Measurements from ENCODE around the gene SLC22A31.

SLC22A31 gene

DNA sequence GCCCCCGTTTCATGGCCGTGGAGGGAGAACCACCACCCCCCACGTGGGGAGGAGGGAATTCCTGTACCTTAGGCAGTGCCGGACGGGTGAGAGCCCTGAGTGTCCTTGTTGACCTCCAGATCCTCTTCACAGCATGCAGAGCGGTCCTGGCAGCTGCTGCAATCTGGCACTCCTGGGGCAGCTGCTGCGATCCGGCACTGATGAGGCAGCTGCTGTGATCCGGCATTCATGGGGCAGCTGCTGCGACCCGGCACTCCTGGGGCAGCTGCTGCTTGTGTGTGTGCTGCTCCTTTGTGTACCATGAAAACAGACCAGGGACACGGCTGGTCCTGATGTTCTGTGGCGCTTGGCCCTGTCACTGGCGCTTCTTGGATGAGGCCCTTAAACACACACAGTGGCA lies 29.9 kb upstream of the SLC22A31 start:
- H3K4me1 Mint-ChIP-seq (ENCODE audit: low read depth), result peaks cover 5% of the 10 kb centered on the region
- no peak overlapping the region for H3K4me3 Mint-ChIP-seq
- no peaks in the 10 kb centered on the region for H3K27me3 Mint-ChIP-seq
- H3K9me3 Mint-ChIP-seq, result peaks cover 28% of the 10 kb centered on the region
- no peak overlapping the region for H3K27ac Mint-ChIP-seq
- peaks cover 90% of the 10 kb centered on the region for H3K36me3 Mint-ChIP-seq (ENCODE audit: low read depth)
- DNase-seq, result no peak

DNA sequence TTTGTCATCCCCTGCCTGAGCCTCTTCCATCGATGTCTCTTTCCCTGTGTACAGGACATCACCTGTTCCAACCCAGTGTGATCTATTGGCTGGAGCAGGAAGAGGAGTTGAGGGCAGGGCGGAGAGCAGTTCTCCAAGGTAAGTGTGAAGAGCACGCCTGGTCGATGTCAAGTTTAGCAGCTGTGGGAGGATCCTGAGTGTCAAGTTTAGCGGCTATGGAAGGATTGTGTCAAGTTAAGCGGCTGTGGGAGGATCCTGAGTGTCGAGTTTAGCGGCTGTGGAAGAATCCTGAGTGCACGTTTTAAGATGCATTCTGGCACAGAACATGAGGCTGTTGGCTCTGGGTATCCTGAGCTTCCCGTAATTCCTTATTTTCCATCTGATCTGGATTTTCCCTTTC lies 24.3 kb upstream of the SLC22A31 start:
- no peaks in the 10 kb centered on the region for H3K27me3 Mint-ChIP-seq
- no peak overlapping the region for H3K4me3 Mint-ChIP-seq

DNA sequence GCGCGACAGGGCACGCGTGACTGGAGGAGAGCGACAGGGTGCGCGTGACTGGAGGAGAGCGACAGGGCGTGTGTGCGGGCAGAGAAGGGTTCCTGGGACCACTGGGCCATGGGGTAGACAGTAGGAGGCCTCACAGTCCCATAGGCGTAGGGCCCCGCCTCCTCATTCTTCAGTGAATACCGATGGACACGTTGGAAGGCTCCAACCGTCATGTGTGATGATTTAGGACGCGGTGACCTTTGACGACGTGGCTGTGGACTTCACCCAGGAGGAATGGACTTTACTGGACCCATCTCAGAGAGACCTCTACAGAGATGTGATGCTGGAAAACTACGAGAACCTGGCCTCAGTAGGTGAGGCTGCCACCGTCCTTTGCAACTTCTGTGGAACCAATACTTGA lies 22.6 kb upstream of the SLC22A31 start:
- no peak overlapping the region for H3K4me3 Mint-ChIP-seq
- peaks cover 18% of the 10 kb centered on the region for H3K4me1 Mint-ChIP-seq (ENCODE audit: low read depth)

More for the DNA sequence above, 24.3 kb upstream of the SLC22A31 start:
- no peak for DNase-seq
- H3K36me3 Mint-ChIP-seq (ENCODE audit: low read depth), result peaks cover 94% of the 10 kb centered on the region
- H3K9me3 Mint-ChIP-seq, result peaks cover 28% of the 10 kb centered on the region
- H3K4me1 Mint-ChIP-seq (ENCODE audit: low read depth), result peaks cover 7% of the 10 kb centered on the region
- no peak overlapping the region for H3K27ac Mint-ChIP-seq

DNA sequence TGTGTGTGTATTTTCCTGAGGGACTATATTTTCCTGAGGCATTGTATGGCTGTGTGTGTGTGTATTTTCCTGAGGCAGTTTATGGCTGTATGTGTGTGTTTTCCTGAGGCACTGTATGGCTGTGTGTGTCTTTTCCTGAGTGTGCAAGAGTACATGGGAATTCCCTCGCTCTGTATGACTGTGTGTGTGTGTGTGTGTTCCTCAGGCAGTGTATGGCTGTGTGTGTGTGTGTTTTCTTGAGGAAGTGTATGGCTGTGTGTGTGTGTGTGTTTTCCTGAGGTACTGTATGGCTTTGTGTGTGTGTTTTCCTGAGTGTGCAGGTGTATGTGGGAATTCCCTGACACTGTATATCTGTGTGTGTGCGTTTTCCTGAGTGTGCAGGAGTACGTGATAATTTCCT lies 21.3 kb upstream of the SLC22A31 start:
- Mint-ChIP-seq H3K27ac (no peak overlapping the region), H3K4me1 (ENCODE audit: low read depth) (peaks cover 20% of the 10 kb centered on the region), H3K36me3 (ENCODE audit: low read depth) (peaks cover 84% of the 10 kb centered on the region), H3K9me3 (peaks cover 3% of the 10 kb centered on the region), H3K27me3 (no peaks in the 10 kb centered on the region), H3K4me3 (no peak overlapping the region)
- no peak for DNase-seq

More for the DNA sequence above, 22.6 kb upstream of the SLC22A31 start:
- Mint-ChIP-seq H3K9me3 (peaks cover 15% of the 10 kb centered on the region), H3K27me3 (no peaks in the 10 kb centered on the region), H3K27ac (no peak overlapping the region), H3K36me3 (ENCODE audit: low read depth) (peaks cover 86% of the 10 kb centered on the region)
- no peak for DNase-seq

DNA sequence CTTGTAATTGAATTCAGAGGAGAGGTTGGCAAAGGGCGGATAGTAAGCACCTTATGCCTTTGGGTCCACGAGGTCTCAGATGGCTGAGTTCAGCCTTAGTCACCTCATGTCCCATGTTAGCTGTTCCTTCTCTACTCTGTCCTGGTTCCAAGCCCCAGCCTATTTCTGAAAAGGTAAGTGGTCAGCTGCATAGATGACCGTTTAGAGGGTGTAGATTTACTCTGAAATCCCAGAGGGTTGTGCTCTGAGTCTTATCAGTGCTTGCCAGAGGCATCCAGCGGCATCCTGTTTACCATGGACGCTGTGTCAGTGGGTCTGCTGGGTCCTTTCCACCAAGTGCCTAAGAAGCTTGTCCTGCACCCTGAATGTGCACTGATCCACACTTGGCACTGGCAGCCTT lies 19.0 kb upstream of the SLC22A31 start:
- peak overlapping the region; percentile 89 for H3K4me3 Mint-ChIP-seq
- H3K4me1 Mint-ChIP-seq (ENCODE audit: low read depth), result peaks cover 37% of the 10 kb centered on the region
- H3K27me3 Mint-ChIP-seq, result no peaks in the 10 kb centered on the region
- peak overlapping the region; percentile 35 for H3K27ac Mint-ChIP-seq
- peaks cover 63% of the 10 kb centered on the region for H3K36me3 Mint-ChIP-seq (ENCODE audit: low read depth)
- no peak for DNase-seq
- no peaks in the 10 kb centered on the region for H3K9me3 Mint-ChIP-seq

DNA sequence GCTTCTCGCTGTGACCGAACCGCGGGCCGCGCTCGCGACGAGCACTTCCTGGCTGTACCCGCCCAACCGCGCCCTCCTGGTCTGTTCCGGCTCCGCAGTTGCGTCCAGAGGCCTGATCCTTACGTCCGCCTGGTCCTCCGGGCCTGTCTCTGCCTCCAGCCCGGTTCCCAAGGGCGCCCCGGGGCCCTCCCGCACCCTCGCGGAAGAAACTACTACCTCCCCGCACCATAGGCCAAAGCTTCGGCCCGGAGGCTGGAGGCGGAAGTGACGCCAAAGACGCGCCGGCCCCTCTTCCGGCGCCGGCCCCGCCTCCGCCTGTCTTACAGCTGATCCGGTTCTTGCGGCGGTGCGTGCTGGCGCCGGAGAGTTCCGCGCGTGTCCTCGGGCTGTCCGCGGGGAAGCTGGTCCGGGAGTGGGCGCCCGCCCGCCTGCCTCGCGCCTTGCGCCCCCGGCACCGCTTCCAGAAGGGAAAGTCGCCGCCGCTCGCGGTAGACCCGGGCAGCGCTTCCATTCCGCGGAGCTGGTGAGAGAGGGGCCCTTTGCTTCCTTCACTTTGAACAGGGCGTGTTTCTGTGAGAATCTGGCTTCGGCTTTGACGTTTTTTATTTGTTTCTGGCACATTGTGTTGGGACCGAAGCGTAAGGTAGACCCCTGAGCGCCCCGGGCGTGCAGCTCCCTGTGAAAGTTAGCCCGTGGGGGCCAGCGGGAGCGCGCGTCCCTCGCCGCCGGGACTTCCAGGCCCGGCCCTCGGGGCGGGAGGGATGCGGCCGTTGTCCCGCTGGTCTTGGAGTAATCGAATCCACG lies 17.3 kb upstream of the SLC22A31 start, which contains the start of gene ZNF778:
Gene ZNF778, plus strand, starts transcription at position 316 of the 804 bp plus-strand sequence. CDS start 3,425 bp downstream, outside the sequence.
- H3K4me3 Mint-ChIP-seq, result peak within 1 kb of the TSS; percentile 89
- peaks cover 45% of the 10 kb centered on the region for H3K36me3 Mint-ChIP-seq (ENCODE audit: low read depth)
- H3K9me3 Mint-ChIP-seq, result no peaks in the 10 kb centered on the region
- peak; percentile 86 for DNase-seq
- H3K27ac Mint-ChIP-seq, result peak within 1 kb of the TSS; percentile 95
- no peaks in the 10 kb centered on the region for H3K27me3 Mint-ChIP-seq
- peaks cover 37% of the 10 kb centered on the region for H3K4me1 Mint-ChIP-seq (ENCODE audit: low read depth)

DNA sequence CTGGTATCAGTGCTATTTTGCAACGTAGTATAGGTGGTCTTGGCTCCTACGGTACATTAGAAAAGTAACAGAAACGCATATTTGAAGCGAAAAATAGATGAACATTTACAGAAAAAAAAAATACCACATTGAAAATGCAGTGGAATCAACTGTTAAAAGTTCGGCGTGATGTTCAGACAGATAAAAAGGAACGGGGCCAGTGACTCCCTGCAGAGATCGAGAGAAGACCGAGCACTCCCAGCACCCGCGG lies 16.7 kb upstream of the SLC22A31 start:
- peaks cover 40% of the 10 kb centered on the region for H3K36me3 Mint-ChIP-seq (ENCODE audit: low read depth)

DNA sequence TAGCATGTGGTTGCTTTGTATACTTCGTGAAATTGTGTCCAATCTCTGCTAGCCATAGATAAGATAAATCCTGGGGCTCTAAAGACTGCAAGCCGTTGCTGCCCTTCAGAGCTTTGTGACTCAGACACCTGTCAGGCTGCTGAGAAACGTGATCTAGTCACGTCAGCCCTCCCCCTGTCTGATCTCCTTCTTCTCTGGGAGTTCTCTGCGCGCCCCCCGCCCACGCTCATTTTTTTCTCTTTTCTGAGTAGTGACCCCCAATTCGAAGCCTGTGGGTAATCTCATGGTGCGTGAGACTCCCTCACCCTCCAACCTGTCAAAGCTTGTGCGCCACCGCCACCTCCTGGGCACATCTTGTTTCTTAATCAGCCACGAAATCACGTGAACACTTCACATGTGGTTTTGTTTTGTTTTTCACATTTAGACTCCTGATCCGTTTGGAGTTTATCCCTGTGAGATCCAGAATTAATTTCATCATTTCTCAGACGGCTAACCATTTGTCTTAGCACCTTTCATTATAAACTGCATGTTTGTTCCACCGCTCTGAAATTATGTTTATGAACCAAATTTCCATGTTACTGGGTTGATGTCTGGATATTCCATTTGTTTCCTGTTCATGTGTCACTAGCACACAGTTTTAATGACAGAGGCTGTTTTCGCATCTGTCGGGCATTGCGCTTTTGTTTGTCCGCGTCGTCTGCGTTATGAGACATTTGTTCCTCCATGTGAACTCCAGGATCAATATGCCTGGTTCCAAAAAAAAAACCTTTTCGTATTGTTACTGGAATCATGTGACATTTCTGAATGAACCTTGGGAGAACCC lies 16.2 kb upstream of the SLC22A31 start:
- Mint-ChIP-seq H3K9me3 (no peaks in the 10 kb centered on the region), H3K4me1 (ENCODE audit: low read depth) (peaks cover 37% of the 10 kb centered on the region), H3K4me3 (peak overlapping the region; percentile 89), H3K36me3 (ENCODE audit: low read depth) (peaks cover 34% of the 10 kb centered on the region), H3K27me3 (no peaks in the 10 kb centered on the region), H3K27ac (peak overlapping the region; percentile 95)
- peak; percentile 85 for DNase-seq

More for the DNA sequence above, 16.7 kb upstream of the SLC22A31 start:
- Mint-ChIP-seq H3K4me1 (ENCODE audit: low read depth) (peaks cover 37% of the 10 kb centered on the region), H3K27me3 (no peaks in the 10 kb centered on the region), H3K4me3 (peak overlapping the region; percentile 89), H3K9me3 (no peaks in the 10 kb centered on the region), H3K27ac (peak overlapping the region; percentile 95)
- no peak for DNase-seq

DNA sequence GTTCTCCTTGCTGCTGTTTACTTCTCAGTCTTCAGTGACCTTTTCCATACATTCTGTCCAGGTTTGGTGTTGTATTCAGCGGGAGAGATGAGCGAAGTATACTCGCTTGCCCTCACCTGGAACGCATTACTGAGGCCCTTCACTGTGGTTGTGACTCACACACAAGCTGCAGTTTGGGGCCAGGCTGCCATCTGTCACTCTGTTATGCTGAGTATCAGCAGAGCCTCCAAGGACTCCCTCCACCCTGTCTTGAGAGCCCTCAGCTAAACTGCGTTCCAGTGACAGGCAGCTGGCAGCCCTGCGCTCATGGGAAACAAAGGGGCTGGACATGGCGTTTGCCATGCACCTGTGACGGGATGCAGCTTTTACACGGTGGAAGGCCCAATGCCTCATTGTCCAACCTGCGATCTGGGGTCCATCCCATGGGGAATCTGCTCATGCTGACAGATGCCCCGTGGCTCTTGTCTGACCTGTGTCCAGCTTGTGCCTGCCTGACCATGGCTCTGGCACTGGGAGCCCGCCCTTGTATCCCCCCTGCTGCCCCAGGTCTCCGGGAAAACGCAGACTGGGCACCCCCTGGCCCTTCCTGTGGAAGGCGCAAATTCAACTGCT lies 10.7 kb upstream of the SLC22A31 start:
- no peaks in the 10 kb centered on the region for H3K36me3 Mint-ChIP-seq (ENCODE audit: low read depth)
- DNase-seq, result no peak
- H3K9me3 Mint-ChIP-seq, result no peaks in the 10 kb centered on the region
- no peak overlapping the region for H3K27ac Mint-ChIP-seq
- H3K4me3 Mint-ChIP-seq, result no peak overlapping the region
- peaks cover 27% of the 10 kb centered on the region for H3K27me3 Mint-ChIP-seq
- H3K4me1 Mint-ChIP-seq (ENCODE audit: low read depth), result peaks cover 12% of the 10 kb centered on the region

DNA sequence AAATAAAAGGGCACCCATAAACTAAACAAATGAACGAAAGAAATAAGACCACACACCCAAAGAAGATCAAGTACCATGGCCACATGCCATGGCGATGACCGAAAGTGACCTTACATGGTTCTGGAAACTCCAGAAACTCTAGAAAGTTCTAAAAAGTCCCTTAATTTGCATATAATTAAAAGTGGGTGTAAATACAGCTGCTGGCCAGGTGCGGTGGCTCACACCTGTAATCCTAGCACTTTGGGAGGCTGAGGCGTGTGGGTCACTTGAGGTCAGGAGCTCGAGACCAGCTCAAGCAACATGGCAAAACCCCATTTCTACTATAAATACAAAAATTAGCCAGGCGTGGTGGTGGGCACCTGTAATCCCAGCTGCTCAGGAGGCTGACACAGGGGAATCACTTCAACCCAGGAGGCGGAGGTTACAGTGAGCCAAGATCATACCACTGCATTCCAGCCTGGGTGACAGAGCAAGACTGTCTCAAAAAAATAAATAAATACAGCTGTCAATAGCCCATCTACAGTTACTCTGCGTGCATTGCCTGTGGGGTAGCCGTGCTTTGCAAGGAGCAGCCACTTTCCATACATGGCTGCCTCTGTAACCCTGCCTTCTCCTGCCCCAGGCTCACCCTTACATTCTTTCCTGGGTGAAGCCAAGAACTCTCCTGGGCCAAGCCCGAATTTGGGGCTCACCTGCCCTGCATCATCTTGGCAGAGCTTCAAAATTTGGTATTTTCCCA lies 10.0 kb upstream of the SLC22A31 start:
- H3K4me1 Mint-ChIP-seq (ENCODE audit: low read depth), result peaks cover 9% of the 10 kb centered on the region
- no peak for DNase-seq
- H3K4me3 Mint-ChIP-seq, result no peak overlapping the region
- H3K36me3 Mint-ChIP-seq (ENCODE audit: low read depth), result no peaks in the 10 kb centered on the region
- H3K27ac Mint-ChIP-seq, result no peak overlapping the region
- peaks cover 27% of the 10 kb centered on the region for H3K27me3 Mint-ChIP-seq
- no peaks in the 10 kb centered on the region for H3K9me3 Mint-ChIP-seq

DNA sequence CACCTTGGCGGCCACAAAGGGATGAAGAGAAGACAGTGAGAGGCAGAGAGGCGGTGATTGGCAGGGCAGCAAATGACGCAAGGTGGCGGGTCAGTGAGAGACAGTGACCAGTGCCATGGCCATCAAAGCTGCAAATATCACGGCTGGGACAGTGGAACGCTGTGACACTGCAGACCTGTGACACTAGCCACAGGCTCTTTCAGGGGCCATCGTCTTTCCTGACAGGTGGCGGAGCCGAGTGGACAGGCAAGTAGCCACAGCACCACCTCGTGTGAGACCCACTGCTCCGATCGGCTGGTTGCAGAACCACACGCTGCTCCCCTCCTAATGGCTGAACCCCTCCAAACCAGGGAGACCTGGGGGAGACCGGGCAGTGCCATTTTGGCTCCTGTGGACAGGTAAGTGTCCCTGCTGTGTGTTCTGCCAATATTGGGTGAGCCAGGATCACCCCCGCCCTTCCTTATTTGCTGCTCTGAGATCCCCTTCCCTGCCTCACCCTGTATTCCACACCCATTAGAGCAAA lies 9.2 kb upstream of the SLC22A31 start:
- peaks cover 1% of the 10 kb centered on the region for H3K4me1 Mint-ChIP-seq (ENCODE audit: low read depth)
- no peak overlapping the region for H3K4me3 Mint-ChIP-seq
- peaks cover 33% of the 10 kb centered on the region for H3K27me3 Mint-ChIP-seq
- H3K36me3 Mint-ChIP-seq (ENCODE audit: low read depth), result no peaks in the 10 kb centered on the region
- H3K9me3 Mint-ChIP-seq, result no peaks in the 10 kb centered on the region
- no peak for DNase-seq
- no peak overlapping the region for H3K27ac Mint-ChIP-seq

DNA sequence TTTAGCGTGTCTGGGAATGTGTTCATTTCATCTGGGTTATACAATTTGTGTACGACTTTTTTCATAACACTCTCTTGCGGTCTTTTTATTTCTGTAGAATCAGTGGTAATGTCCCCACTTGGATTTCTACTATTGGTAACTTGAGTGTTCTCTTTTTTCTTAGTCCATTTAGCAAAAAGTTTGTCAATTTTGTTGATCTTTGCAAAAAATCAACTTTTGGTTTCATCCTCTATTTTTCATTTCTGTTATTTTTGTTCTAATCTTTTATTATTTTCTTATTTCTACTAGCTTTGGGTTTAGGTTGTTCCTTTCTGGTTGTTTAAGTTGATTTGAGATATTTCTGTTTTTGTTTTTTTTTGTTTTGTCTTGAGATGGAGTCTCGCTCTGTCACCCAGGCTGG lies 7.7 kb upstream of the SLC22A31 start:
- Mint-ChIP-seq H3K36me3 (ENCODE audit: low read depth) (no peaks in the 10 kb centered on the region), H3K9me3 (no peaks in the 10 kb centered on the region), H3K27ac (no peak overlapping the region), H3K4me3 (no peak overlapping the region), H3K27me3 (peaks cover 49% of the 10 kb centered on the region), H3K4me1 (ENCODE audit: low read depth) (peaks cover under 1% of the 10 kb centered on the region)
- DNase-seq, result no peak

DNA sequence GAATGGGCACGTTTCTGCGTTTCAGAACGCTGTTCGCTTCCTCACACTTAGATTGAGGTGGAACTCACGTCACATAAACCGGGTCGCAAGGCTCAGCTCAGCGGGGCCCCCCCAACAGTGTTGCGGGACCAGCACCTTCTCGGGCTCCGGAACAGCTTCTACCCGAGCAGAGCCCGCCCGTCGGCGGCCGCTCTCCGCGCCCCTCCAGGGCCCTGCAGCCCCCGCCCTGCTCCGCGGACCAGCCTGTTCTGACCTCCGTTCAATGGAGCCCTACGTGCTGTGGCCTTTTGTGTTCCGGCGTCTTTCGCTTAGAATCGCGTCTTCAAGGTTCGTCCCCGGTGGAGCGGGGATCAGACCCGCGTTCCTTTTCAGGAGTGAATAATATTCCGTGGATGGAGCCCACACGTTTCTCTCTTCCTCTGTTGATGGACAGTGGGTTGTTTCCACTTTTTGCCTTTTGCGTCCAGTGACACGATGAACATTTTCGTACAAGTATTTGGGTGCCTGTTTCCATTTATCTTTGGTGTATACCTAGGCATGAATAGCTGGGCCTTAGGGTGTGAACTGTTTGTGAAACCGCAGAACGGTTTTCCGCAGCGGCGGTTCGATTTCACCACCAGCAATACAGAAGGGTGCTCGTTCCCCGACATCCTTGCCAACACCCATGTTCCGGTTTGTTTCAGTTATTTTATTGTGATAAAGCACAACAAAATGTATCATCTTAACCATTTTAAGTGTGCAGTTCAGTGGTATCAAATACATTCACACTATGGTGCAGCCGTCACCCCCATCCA lies 2.3 kb upstream of the SLC22A31 start:
- Mint-ChIP-seq H3K27ac (no peak overlapping the region), H3K4me3 (no peak overlapping the region), H3K36me3 (ENCODE audit: low read depth) (no peaks in the 10 kb centered on the region), H3K27me3 (peaks cover 63% of the 10 kb centered on the region), H3K4me1 (ENCODE audit: low read depth) (peaks cover 14% of the 10 kb centered on the region), H3K9me3 (peaks cover 2% of the 10 kb centered on the region)
- DNase-seq, result no peak

All from activated T-cell treated with anti-CD3 and anti-CD28 coated beads, Interleukin-2, amount 50 U/mL, for 24 hours (primary cell).